ENCODE data around the gene NUP160. TPM values are rescaled to one million over a fixed set of nuclear protein-coding genes. Genes with fewer than 3 reads are reported as not detected.
"Not testable (repeated sequence)": the region's sequence is repeated elsewhere in the genome, so short reads cannot be mapped to it uniquely, and the experiment has no call there.

Gene NUP160
- polyA plus RNA-seq, 2 of the 4 experiments (the other 2 are of a cell fraction): 34.9 to 70.4 TPM

DNA sequence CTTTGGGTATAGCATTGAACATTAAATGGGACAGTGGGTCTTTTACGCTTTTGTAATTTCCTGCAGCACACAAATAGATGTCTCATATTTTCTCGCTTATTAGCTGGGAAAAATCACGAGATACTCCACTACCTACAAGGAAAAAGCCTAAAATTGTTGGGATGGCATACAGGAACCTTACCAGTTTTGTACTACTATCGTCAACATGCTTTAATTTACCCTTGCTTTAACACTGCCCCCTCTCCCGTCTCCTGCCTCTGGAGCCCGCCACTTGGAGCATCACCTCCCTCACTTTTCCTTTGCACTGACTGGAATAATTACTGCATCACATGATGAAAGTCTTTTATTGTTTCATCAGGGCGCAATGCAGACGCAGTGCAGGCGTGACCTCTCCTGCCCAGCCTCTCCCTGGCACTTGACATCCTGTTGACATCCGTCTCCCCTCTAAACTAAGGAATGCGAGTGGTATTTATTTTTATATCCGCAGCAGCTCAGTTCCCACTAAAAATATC, 80.0 kb downstream of the NUP160 start (continued):
- TF ChIP-seq, protein P1, sequence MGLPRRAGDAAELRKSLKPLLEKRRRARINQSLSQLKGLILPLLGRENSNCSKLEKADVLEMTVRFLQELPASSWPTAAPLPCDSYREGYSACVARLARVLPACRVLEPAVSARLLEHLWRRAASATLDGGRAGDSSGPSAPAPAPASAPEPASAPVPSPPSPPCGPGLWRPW (IDR thresholded peaks at IDR 0.05): no peak
- TF ChIP-seq CTCF (IDR thresholded peaks at IDR 0.05) (no peak), E2F6 (IDR thresholded peaks at IDR 0.05; ENCODE audit: borderline replicate concordance, low read depth) (no peak)
- TF ChIP-seq, protein P2, sequence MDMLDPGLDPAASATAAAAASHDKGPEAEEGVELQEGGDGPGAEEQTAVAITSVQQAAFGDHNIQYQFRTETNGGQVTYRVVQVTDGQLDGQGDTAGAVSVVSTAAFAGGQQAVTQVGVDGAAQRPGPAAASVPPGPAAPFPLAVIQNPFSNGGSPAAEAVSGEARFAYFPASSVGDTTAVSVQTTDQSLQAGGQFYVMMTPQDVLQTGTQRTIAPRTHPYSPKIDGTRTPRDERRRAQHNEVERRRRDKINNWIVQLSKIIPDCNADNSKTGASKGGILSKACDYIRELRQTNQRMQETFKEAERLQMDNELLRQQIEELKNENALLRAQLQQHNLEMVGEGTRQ (IDR thresholded peaks at IDR 0.05): peak; percentile 78

- peak in 1 of 2 experiments; percentile 68 for DNase-seq (ENCODE audit: low read depth in 1 of 2, low spot score in 1 of 2)
- 0% methylated on average over 12 of the region's 65 CpGs for WGBS (ENCODE audit: missing lambda C conversion rate)
- CTCF ChIA-PET: interaction anchor here (1.5 to 1.9 kb wide), 2 partner anchors 19 to 23 kb away, joined by 3 to 4 read pairs; no protein-coding TSS in a partner anchor
- H3K4me2 ChIP-seq: peak overlapping the region; percentile 64
- no peak for FAIRE-seq
- POLR2A ChIA-PET: interaction anchor here (0.6 to 1.5 kb wide), 2 partner anchors 95 to 165 kb away, joined by 3 read pairs; no protein-coding TSS in a partner anchor
- peak; percentile 21 to 48 for ATAC-seq
- H3K27ac ChIP-seq: peak overlapping the region; percentile 94
- no peaks in the 10 kb centered on the region for H3K9me3 ChIP-seq
- H3K4me3 ChIP-seq: peak overlapping the region; percentile 87
- H3K4me1 ChIP-seq: peaks cover 16% of the 10 kb centered on the region
- TF ChIP-seq PHF8 (IDR thresholded peaks at IDR 0.05; ENCODE audit: borderline replicate concordance, low read depth): peak; percentile 100
- 0 out of 2 replicates have a peak, but pooled peaks have one; percentile 67 for TF ChIP-seq MYC (IDR thresholded peaks at IDR 0.05; ENCODE audit: borderline replicate concordance, low read length)
- TF ChIP-seq, protein P3, sequence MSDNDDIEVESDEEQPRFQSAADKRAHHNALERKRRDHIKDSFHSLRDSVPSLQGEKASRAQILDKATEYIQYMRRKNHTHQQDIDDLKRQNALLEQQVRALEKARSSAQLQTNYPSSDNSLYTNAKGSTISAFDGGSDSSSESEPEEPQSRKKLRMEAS (IDR thresholded peaks at IDR 0.05): peak; percentile 74
- no peak for TF ChIP-seq FOSB (CRISPR knock-in tag; IDR thresholded peaks at IDR 0.05)
- TF ChIP-seq, protein P2 (IDR thresholded peaks at IDR 0.05): no peak
- TF ChIP-seq TP53 (CRISPR knock-in tag; IDR thresholded peaks at IDR 0.05): 0 out of 2 replicates have a peak, but pooled peaks have one; percentile 53
- TF ChIP-seq KDM5A (IDR thresholded peaks at IDR 0.05): peak; percentile 30; the same call in 1 of the 2 replicates
- peak; percentile 90 for TF ChIP-seq HMGXB4 (CRISPR knock-in tag; IDR thresholded peaks at IDR 0.05; ENCODE audit: borderline replicate concordance)
Observed at GRCh38 chr11:47766509-47767227, 81.5 kb downstream of the NUP160 start.

- WGBS (ENCODE audit: missing lambda C conversion rate): 52% methylated on average over 2 of the region's 2 CpGs
- H3K9me3 ChIP-seq: no peaks in the 10 kb centered on the region
- H3K4me2 ChIP-seq: peak overlapping the region; percentile 64
- ATAC-seq (no peak), DNase-seq (ENCODE audit: low read depth in 1 of 2, low spot score in 1 of 2) (no peak), FAIRE-seq (no peak)
- H3K27ac ChIP-seq: peak overlapping the region in 1 of 2 experiments; percentile 94; a peak in 3 of 6 replicates
- ChIA-PET CTCF (interaction anchor here (1.9 kb wide), 1 partner anchor 21 kb away, joined by 4 read pairs; no protein-coding TSS in a partner anchor), POLR2A (no interaction called here)
- TF ChIP-seq, protein P4, sequence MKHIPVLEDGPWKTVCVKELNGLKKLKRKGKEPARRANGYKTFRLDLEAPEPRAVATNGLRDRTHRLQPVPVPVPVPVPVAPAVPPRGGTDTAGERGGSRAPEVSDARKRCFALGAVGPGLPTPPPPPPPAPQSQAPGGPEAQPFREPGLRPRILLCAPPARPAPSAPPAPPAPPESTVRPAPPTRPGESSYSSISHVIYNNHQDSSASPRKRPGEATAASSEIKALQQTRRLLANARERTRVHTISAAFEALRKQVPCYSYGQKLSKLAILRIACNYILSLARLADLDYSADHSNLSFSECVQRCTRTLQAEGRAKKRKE (CRISPR knock-in tag; IDR thresholded peaks at IDR 0.05; ENCODE audit: low read depth): no peak
- peak overlapping the region; percentile 87 for H3K4me3 ChIP-seq
- H3K4me1 ChIP-seq: peaks cover 16% of the 10 kb centered on the region
Observed at GRCh38 chr11:47765086-47765485, 83.1 kb downstream of the NUP160 start.

- DNase-seq (ENCODE audit: low read depth in 1 of 2, low spot score in 1 of 2); FAIRE-seq; H3K4me3 ChIP-seq; H3K27ac ChIP-seq; ATAC-seq; H3K4me1 ChIP-seq; H3K9me3 ChIP-seq; H3K4me2 ChIP-seq: not testable (repeated sequence)
- WGBS (ENCODE audit: missing lambda C conversion rate): 96% methylated on average over 11 of the region's 11 CpGs
- CTCF ChIA-PET: interaction anchor here (0.9 to 1.1 kb wide), 3 partner anchors 12 to 93 kb away, joined by 3 read pairs; no protein-coding TSS in a partner anchor
- POLR2A ChIA-PET: interaction anchor here (0.6 to 1.6 kb wide), 3 partner anchors 9 to 89 kb away, joined by 3 read pairs; partner anchors contain the start of gene NUP160
Observed at GRCh38 chr11:47759291-47759690, 88.9 kb downstream of the NUP160 start.

Data from A549 (cell line).